ENCODE measurements around the gene EML4. TPM values are rescaled to one million over a fixed set of nuclear protein-coding genes. Genes with fewer than 3 reads are reported as not detected.
A peak's percentile ranks its signal among the peaks of the same experiment; 100 is the strongest.

The EML4 gene
- total and polyA plus RNA-seq, 2 of the 13 experiments (the other 11 are each of a cell fraction or from before 2014, with no cell fraction given), result 243 to 476 TPM

GRCh38 chr2:42193722-42194187 lies 24.6 kb downstream of the EML4 start (continued):
- TF ChIP-seq NFKBIZ (CRISPR knock-in tag; IDR thresholded peaks at IDR 0.05) (0 out of 2 replicates have a peak, but pooled peaks have one; percentile 24), KLF9 (CRISPR knock-in tag; IDR thresholded peaks at IDR 0.05; ENCODE audit: low read depth) (0 out of 2 replicates have a peak, but pooled peaks have one; percentile 9), ZNF598 (CRISPR knock-in tag; IDR thresholded peaks at IDR 0.05; ENCODE audit: borderline replicate concordance) (0 out of 2 replicates have a peak, but pooled peaks have one; percentile 47), GATAD2A (CRISPR knock-in tag; IDR thresholded peaks at IDR 0.05) (peak; percentile 53), HNF4A (CRISPR knock-in tag; IDR thresholded peaks at IDR 0.05) (peak; percentile 28; the same call in 1 of the 2 replicates), NFE2L1 (CRISPR knock-in tag; IDR thresholded peaks at IDR 0.05; ENCODE audit: borderline replicate concordance) (no peak), ZMYM3 (CRISPR knock-in tag; IDR thresholded peaks at IDR 0.05) (peak; percentile 22; the same call in 1 of the 2 replicates), GABPB1 (CRISPR knock-in tag; IDR thresholded peaks at IDR 0.05) (0 out of 2 replicates have a peak, but pooled peaks have one; percentile 26), RARA (CRISPR knock-in tag; IDR thresholded peaks at IDR 0.05) (peak; percentile 57), ERF (CRISPR knock-in tag; IDR thresholded peaks at IDR 0.05) (peak; percentile 29; the same call in 1 of the 2 replicates), PAF1 (CRISPR knock-in tag; IDR thresholded peaks at IDR 0.05) (0 out of 2 replicates have a peak, but pooled peaks have one; percentile 32), SSRP1 (CRISPR knock-in tag; IDR thresholded peaks at IDR 0.05) (peak; percentile 56; the same call in 1 of the 2 replicates), ZNF629 (CRISPR knock-in tag; conservative IDR thresholded peaks at IDR 0.05) (0 out of 2 replicates have a peak, but pooled peaks have one; percentile 8), RXRA (CRISPR knock-in tag; IDR thresholded peaks at IDR 0.05) (peak; percentile 34; the same call in 1 of the 2 replicates), EEA1 (CRISPR knock-in tag; IDR thresholded peaks at IDR 0.05; ENCODE audit: borderline replicate concordance) (no peak), ZNF337 (CRISPR knock-in tag; IDR thresholded peaks at IDR 0.05; ENCODE audit: borderline replicate concordance, low read depth) (no peak), ELF3 (CRISPR knock-in tag; IDR thresholded peaks at IDR 0.05) (peak; percentile 45; the same call in 1 of the 2 replicates), ATM (IDR thresholded peaks at IDR 0.05; ENCODE audit: borderline replicate concordance) (no peak), ZNF703 (CRISPR knock-in tag; IDR thresholded peaks at IDR 0.05; ENCODE audit: borderline replicate concordance) (no peak)
- TF ChIP-seq, protein P1, sequence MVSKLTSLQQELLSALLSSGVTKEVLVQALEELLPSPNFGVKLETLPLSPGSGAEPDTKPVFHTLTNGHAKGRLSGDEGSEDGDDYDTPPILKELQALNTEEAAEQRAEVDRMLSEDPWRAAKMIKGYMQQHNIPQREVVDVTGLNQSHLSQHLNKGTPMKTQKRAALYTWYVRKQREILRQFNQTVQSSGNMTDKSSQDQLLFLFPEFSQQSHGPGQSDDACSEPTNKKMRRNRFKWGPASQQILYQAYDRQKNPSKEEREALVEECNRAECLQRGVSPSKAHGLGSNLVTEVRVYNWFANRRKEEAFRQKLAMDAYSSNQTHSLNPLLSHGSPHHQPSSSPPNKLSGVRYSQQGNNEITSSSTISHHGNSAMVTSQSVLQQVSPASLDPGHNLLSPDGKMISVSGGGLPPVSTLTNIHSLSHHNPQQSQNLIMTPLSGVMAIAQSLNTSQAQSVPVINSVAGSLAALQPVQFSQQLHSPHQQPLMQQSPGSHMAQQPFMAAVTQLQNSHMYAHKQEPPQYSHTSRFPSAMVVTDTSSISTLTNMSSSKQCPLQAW (CRISPR knock-in tag; IDR thresholded peaks at IDR 0.05), result peak; percentile 42; the same call in 1 of the 2 replicates
- TF ChIP-seq, protein P2, sequence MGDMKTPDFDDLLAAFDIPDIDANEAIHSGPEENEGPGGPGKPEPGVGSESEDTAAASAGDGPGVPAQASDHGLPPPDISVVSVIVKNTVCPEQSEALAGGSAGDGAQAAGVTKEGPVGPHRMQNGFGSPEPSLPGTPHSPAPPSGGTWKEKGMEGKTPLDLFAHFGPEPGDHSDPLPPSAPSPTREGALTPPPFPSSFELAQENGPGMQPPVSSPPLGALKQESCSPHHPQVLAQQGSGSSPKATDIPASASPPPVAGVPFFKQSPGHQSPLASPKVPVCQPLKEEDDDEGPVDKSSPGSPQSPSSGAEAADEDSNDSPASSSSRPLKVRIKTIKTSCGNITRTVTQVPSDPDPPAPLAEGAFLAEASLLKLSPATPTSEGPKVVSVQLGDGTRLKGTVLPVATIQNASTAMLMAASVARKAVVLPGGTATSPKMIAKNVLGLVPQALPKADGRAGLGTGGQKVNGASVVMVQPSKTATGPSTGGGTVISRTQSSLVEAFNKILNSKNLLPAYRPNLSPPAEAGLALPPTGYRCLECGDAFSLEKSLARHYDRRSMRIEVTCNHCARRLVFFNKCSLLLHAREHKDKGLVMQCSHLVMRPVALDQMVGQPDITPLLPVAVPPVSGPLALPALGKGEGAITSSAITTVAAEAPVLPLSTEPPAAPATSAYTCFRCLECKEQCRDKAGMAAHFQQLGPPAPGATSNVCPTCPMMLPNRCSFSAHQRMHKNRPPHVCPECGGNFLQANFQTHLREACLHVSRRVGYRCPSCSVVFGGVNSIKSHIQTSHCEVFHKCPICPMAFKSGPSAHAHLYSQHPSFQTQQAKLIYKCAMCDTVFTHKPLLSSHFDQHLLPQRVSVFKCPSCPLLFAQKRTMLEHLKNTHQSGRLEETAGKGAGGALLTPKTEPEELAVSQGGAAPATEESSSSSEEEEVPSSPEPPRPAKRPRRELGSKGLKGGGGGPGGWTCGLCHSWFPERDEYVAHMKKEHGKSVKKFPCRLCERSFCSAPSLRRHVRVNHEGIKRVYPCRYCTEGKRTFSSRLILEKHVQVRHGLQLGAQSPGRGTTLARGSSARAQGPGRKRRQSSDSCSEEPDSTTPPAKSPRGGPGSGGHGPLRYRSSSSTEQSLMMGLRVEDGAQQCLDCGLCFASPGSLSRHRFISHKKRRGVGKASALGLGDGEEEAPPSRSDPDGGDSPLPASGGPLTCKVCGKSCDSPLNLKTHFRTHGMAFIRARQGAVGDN (CRISPR knock-in tag; IDR thresholded peaks at IDR 0.05), result peak; percentile 29; the same call in 1 of the 2 replicates

All from HepG2 (cell line).